Omental fat pad (tissue), 4 donors: ENCODE results near the gene MALAT1. TPM values are rescaled to one million over a fixed set of nuclear protein-coding genes. Genes with fewer than 3 reads are reported as not detected.
A peak's percentile ranks its signal among the peaks of the same experiment; 100 is the strongest.

Experiments
- ATAC-seq: fragments of 150-250 bp; one replicate; pipeline ENCODE4 v1.9.1; 2016; ENCODE audit warnings: mild to moderate bottlenecking, moderate library complexity; ENCODE audit not compliant: low FRiP score
- DNase-seq: peaks from one replicate; pipeline ENCODE4 v3.0.0-alpha.2; 2019; ENCODE audit warnings: low spot score
- CTCF ChIP-seq, 3 donors: fragments of 450-650 bp; IDR thresholded peaks; one replicate each; pipeline ENCODE4 v1.5.1; 2016 to 2017; ENCODE audit warnings: antibody characterized with exemption in 3 of 3, mild to moderate bottlenecking in 3 of 3, moderate library complexity in 2 of 3
- total RNA-seq, 4 donors: library from RNA; depleted of rRNA; stranded (reverse); fragments of >200 nt; gene quantifications; one replicate each; pipeline ENCODE4 v1.1.0, GENCODE V29; 2016

Gene MALAT1
- total RNA-seq, 4 donors from 2014 or later = 11,614 to 21,764 (median 16,063) TPM

GRCh38 chr11:65485920-65486219, 13.0 kb upstream of the MALAT1 start:
- TF ChIP-seq CTCF (IDR thresholded peaks at IDR 0.05) = no peak
- ATAC-seq (no peak), DNase-seq (no peak)

GRCh38 chr11:65486570-65487466, 12.0 kb upstream of the MALAT1 start:
- no peak for TF ChIP-seq CTCF (IDR thresholded peaks at IDR 0.05)
- ATAC-seq (no peak), DNase-seq (no peak)

- ATAC-seq = peak; percentile 83
- no peak for TF ChIP-seq CTCF (IDR thresholded peaks at IDR 0.05)
- peak; percentile 100 for DNase-seq
Measured at GRCh38 chr11:65487467-65488272, 11.2 kb upstream of the MALAT1 start.

- no peak for DNase-seq
- TF ChIP-seq CTCF (IDR thresholded peaks at IDR 0.05) = no peak
- ATAC-seq = no peak
Measured at GRCh38 chr11:65488273-65489034, 10.4 kb upstream of the MALAT1 start.

- TF ChIP-seq CTCF (IDR thresholded peaks at IDR 0.05) = no peak
- peak; percentile 1 for ATAC-seq
- DNase-seq = no peak
Measured at GRCh38 chr11:65489035-65489705, 9.7 kb upstream of the MALAT1 start.

- no peak for TF ChIP-seq CTCF (IDR thresholded peaks at IDR 0.05)
- no peak for ATAC-seq
- DNase-seq = no peak
Measured at GRCh38 chr11:65489706-65490320, 9.0 kb upstream of the MALAT1 start.
